Fibroblast of mammary gland (primary cell): ENCODE measurements around the gene LRRC57.
"Not testable (repeated sequence)": the region's sequence is repeated elsewhere in the genome, so short reads cannot be mapped to it uniquely, and the experiment has no call there.

ENCODE experiments used
- DNase-seq: peaks from one replicate; pipeline ENCODE4 v3.0.0-alpha.2; 2010; ENCODE audit warnings: low read depth
- H3K4me3 ChIP-seq: 2 replicates; pipeline ENCODE4 v1.5.1; 2011; ENCODE audit warnings: low read depth, mild to moderate bottlenecking, low read length, moderate library complexity; ENCODE audit not compliant: control insufficient read depth
- CTCF ChIP-seq: conservative IDR thresholded peaks from 2 replicates; pipeline ENCODE4 v1.5.1; 2011; ENCODE audit warnings: low read depth, low read length, inconsistent platforms; ENCODE audit not compliant: control insufficient read depth, insufficient read depth

The LRRC57 gene

GRCh38 chr15:42576776-42577175 is 28.2 kb upstream of the LRRC57 start:
- TF ChIP-seq CTCF: no peak
- H3K4me3 ChIP-seq: no peak overlapping the region
- DNase-seq: no peak

GRCh38 chr15:42576040-42576594 is 27.5 kb upstream of the LRRC57 start:
- no peak for DNase-seq
- peak overlapping the region; percentile 81 for H3K4me3 ChIP-seq
- no peak for TF ChIP-seq CTCF

GRCh38 chr15:42575188-42576039 is 26.8 kb upstream of the LRRC57 start, which contains the start of gene STARD9:
Gene STARD9, plus strand, starts transcription at chr15:42575606. Its CDS starts 110 bp downstream, at chr15:42575716.
- H3K4me3 ChIP-seq: peak within 1 kb of the TSS; percentile 81
- DNase-seq: peak; percentile 97
- no peak for TF ChIP-seq CTCF

GRCh38 chr15:42558739-42559138 is 10.1 kb upstream of the LRRC57 start:
- H3K4me3 ChIP-seq: no peak overlapping the region
- TF ChIP-seq CTCF: no peak
- DNase-seq: no peak

- H3K4me3 ChIP-seq, DNase-seq: not testable (repeated sequence)
Observed at GRCh38 chr15:42556550-42557207, 8.1 kb upstream of the LRRC57 start.

GRCh38 chr15:42553554-42553953 is 5.0 kb upstream of the LRRC57 start:
- TF ChIP-seq CTCF: no peak
- H3K4me3 ChIP-seq: no peak overlapping the region
- DNase-seq: no peak
